GM12891 (cell line): ENCODE data around the gene DKKL1.
"Not testable (repeated sequence)": the region's sequence is repeated elsewhere in the genome, so short reads cannot be mapped to it uniquely, and the experiment has no call there.

Experiments used
- POLR2A ChIP-seq: IDR thresholded peaks from 2 replicates; pipeline ENCODE4 v1.6.1; 2011; ENCODE audit warnings: low read depth, low read length, control low read depth
- POLR2AphosphoS5 ChIP-seq: IDR thresholded peaks from 2 replicates; pipeline ENCODE4 v1.6.1; 2011; ENCODE audit warnings: low read depth, low read length, control low read depth
- TAF1 ChIP-seq: IDR thresholded peaks from 2 replicates; pipeline ENCODE4 v1.6.1; 2011; ENCODE audit warnings: low read depth, low read length, control low read depth

- not testable (repeated sequence) for TF ChIP-seq POLR2A, TAF1, POLR2AphosphoS5
Measured at GRCh38 chr19:49332691-49333417, 30.8 kb upstream of the DKKL1 start.
